ENCODE data around the gene NPAP1. TPM values are rescaled to one million over a fixed set of nuclear protein-coding genes. Genes with fewer than 3 reads are reported as not detected.
"Not testable (repeated sequence)": the region's sequence is repeated elsewhere in the genome, so short reads cannot be mapped to it uniquely, and the experiment has no call there.

NPAP1 gene, protein sequence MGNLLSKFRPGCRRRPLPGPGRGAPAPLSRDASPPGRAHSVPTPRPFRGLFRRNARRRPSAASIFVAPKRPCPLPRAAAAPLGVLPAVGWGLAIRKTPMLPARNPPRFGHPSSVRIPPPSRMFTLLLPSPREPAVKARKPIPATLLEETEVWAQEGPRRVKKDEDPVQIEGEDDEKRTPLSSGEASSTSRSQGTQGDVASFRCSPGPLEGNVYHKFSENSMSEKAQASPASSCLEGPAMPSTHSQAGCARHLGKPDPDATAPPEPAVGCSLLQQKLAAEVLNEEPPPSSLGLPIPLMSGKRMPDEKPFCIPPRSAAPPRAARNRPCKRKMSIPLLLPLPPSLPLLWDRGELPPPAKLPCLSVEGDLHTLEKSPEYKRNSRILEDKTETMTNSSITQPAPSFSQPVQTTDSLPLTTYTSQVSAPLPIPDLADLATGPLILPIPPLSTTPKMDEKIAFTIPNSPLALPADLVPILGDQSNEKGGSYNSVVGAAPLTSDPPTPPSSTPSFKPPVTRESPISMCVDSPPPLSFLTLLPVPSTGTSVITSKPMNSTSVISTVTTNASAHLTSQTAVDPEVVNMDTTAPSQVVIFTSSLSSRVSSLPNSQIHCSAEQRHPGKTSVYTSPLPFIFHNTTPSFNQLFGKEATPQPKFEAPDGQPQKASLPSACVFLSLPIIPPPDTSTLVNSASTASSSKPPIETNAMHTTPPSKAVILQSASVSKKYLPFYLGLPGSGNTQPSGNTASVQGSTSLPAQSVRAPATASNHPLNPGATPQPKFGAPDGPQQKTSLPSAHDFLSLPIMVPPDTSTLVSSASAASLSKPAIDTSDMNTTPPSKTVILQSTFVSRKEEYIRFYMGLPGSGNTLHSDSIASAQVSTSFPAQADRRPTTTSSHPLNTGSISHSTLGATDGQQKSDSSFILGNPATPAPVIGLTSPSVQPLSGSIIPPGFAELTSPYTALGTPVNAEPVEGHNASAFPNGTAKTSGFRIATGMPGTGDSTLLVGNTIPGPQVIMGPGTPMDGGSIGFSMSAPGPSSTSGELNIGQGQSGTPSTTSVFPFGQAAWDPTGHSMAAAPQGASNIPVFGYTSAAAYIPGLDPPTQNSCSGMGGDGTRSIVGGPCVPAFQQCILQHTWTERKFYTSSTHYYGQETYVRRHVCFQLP
- not detected for total RNA-seq

DNA sequence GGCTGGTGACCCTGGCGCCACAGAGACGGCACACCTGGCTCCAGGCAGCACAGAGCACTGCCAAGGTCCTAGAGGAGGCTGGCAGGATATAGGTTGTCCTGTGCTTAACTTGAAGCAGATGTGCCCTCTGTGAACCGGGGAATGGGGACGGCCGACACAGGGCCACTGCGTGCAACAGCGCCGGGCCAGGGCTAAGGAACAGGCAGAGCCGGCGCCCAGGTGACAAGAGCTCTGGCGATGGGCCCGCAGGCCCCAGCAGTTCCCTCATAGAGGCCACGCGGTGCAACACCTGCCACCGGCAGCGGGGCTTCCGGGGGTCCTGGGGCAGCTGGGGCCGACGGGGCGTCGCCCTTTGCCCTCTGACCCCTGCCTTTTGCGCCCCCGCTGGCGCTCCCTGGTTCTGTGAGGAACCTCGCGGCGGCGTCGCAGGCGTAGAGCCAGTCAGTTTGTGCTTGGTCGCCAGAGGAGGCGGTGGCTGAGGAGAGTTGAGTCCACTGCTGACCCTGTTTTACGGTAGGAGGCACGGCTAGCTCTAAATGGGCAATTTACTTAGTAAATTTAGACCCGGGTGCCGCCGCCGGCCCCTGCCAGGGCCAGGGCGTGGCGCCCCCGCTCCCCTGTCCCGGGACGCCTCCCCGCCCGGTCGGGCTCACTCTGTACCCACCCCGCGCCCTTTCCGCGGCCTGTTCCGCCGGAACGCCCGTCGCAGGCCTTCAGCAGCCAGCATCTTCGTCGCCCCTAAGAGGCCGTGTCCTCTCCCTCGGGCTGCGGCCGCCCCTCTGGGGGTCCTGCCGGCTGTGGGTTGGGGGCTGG, at the start of gene NPAP1:
Gene NPAP1 (plus strand): TSS at position 444 of the 813 bp plus-strand sequence. CDS start 93 bp downstream, at position 537.
- ChIA-PET POLR2A (no interaction called here), CTCF (no interaction called here)
- no peaks in the 10 kb centered on the region for H3K36me3 Mint-ChIP-seq (ENCODE audit: low read depth)
- no peaks in the 10 kb centered on the region for H3K27me3 Mint-ChIP-seq
- intact Hi-C loops (cut with DNase I, micrococcal nuclease): no loop called here
- peaks cover 18% of the 10 kb centered on the region for H3K9me3 Mint-ChIP-seq (ENCODE audit: low read depth)
- no peak within 1 kb of the TSS for H3K27ac Mint-ChIP-seq
- H3K4me1 Mint-ChIP-seq: no peaks in the 10 kb centered on the region
- no peak within 1 kb of the TSS for H3K4me3 Mint-ChIP-seq
- no peak for ATAC-seq
- DNase-seq: no peak

DNA sequence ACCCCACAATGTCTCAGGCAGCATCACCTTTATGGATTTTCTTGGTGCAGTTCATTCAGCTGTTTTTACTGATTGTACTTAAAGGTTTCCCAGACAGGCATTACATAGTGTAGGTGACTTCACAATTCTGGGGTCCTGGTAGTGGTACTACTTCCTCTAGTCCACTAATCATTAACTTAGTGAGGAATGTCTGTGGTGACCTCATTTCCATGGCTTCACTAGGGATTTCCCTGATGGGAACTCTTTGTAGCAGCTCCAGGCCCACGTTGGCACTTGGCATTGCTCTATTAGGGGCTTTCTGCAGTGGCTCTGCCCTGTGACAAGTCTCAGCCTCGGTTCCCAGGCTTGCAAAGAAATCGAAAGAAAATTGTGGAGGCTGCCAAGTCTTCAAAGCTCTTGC, 48.1 kb upstream of the NPAP1 start:
- H3K27ac Mint-ChIP-seq: no peak overlapping the region
- H3K36me3 Mint-ChIP-seq (ENCODE audit: low read depth): no peaks in the 10 kb centered on the region
- DNase-seq: no peak
- H3K27me3 Mint-ChIP-seq: no peaks in the 10 kb centered on the region
- ATAC-seq: no peak
- H3K9me3 Mint-ChIP-seq (ENCODE audit: low read depth): peaks cover 23% of the 10 kb centered on the region
- ChIA-PET POLR2A (no interaction called here), CTCF (no interaction called here)
- H3K4me3 Mint-ChIP-seq: no peak overlapping the region
- intact Hi-C loops (cut with DNase I, micrococcal nuclease): no loop called here
- H3K4me1 Mint-ChIP-seq: no peaks in the 10 kb centered on the region

DNA sequence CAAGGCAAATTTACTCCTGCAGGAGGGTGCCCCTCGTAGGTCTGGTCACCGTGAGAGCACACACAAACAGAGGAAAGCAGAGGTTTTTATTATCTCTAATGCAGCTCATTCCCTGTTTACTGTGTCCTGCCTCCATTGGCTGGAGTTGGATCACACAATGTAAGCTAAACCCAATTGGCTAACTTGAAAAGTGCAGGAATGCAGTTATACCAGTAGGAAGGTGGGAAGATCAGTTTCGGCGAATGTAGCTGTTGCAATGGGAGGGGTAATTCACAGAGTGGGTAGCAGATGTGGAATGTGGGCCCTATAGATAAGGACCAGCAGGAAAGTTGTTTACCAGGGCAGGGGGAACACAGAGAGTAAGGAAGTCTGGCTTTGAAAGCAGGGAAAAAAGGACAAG, 42.5 kb upstream of the NPAP1 start:
- intact Hi-C loops (cut with DNase I, micrococcal nuclease): no loop called here
- no peak for ATAC-seq
- H3K27me3 Mint-ChIP-seq: no peaks in the 10 kb centered on the region
- no peaks in the 10 kb centered on the region for H3K4me1 Mint-ChIP-seq
- no peak overlapping the region for H3K27ac Mint-ChIP-seq
- no peaks in the 10 kb centered on the region for H3K36me3 Mint-ChIP-seq (ENCODE audit: low read depth)
- H3K4me3 Mint-ChIP-seq: no peak overlapping the region
- CTCF ChIA-PET: no interaction called here
- peaks cover 27% of the 10 kb centered on the region for H3K9me3 Mint-ChIP-seq (ENCODE audit: low read depth)
- DNase-seq: no peak
- POLR2A ChIA-PET: no interaction called here

DNA sequence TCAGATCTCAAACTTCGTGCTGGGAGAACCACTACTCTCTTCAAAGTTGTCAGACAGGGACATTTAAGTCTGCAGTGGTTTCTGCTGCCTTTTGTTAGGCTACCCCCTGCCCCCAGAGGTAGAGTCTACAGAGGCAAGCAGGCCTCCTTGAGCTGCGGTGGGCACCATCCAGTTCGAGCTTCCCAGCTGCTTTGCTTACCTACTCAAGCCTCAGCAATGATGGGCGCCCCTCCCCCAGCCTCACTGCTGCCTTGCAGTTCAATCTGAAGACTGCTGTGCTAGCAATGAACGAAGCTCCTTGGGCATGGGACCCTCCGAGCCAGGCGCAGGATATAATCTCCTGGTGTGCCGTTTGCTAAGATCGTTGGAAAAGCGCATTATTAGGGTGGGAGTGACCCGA, 36.2 kb upstream of the NPAP1 start:
- ATAC-seq; H3K4me3 Mint-ChIP-seq; CTCF ChIA-PET; H3K27ac Mint-ChIP-seq; DNase-seq; H3K4me1 Mint-ChIP-seq; intact Hi-C loops (cut with DNase I, micrococcal nuclease); POLR2A ChIA-PET; H3K27me3 Mint-ChIP-seq; H3K36me3 Mint-ChIP-seq (ENCODE audit: low read depth): not testable (repeated sequence)
- peaks cover 39% of the 10 kb centered on the region for H3K9me3 Mint-ChIP-seq (ENCODE audit: low read depth)

DNA sequence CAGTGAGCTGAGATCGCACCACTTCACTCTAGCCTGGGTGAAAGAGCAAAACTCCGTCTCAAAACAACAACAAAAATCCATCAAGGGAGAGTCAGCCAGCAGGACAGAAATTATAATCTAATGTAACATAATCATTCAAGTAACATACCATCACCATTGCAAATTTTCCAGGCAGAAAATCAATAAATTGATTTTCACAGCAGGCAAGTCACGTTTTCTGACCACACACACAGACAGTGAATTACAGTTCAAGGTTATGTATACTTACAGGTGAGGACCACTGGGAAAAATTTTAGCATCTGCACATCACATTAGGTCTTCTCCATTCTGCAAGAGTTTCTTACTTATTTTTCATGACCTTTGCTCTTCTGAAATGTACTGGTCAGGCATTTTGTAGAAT, 29.9 kb upstream of the NPAP1 start:
- CTCF ChIA-PET: no interaction called here
- no peaks in the 10 kb centered on the region for H3K27me3 Mint-ChIP-seq
- no peaks in the 10 kb centered on the region for H3K36me3 Mint-ChIP-seq (ENCODE audit: low read depth)
- DNase-seq (no peak), ATAC-seq (no peak)
- POLR2A ChIA-PET: no interaction called here
- H3K27ac Mint-ChIP-seq: no peak overlapping the region
- intact Hi-C loops (cut with DNase I, micrococcal nuclease): no loop called here
- H3K9me3 Mint-ChIP-seq (ENCODE audit: low read depth): peaks cover 27% of the 10 kb centered on the region
- H3K4me3 Mint-ChIP-seq: no peak overlapping the region
- H3K4me1 Mint-ChIP-seq: no peaks in the 10 kb centered on the region

DNA sequence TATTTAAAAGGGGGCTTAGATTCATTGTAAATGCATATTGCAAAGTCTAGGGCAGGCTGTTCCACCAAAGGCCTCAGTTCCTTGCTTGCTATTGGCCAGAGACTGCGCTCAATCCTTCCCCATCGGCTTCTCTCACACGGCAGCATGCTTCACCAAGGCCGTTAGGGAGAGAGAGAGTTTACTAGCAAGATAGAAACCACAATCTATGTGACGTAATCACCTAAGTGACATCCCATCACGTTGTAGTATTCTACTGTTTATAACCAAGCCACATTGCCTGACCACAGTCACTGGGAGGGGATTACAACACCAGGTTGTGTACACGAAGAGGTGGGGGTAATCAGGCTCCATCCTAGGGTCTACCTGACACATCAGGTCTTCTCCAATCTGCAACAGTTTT, 16.0 kb upstream of the NPAP1 start:
- DNase-seq (no peak), ATAC-seq (no peak)
- H3K4me1 Mint-ChIP-seq: no peaks in the 10 kb centered on the region
- no peak overlapping the region for H3K4me3 Mint-ChIP-seq
- intact Hi-C loops (cut with DNase I, micrococcal nuclease): no loop called here
- H3K27me3 Mint-ChIP-seq: no peaks in the 10 kb centered on the region
- peaks cover 14% of the 10 kb centered on the region for H3K9me3 Mint-ChIP-seq (ENCODE audit: low read depth)
- CTCF ChIA-PET: no interaction called here
- POLR2A ChIA-PET: no interaction called here
- H3K36me3 Mint-ChIP-seq (ENCODE audit: low read depth): no peaks in the 10 kb centered on the region
- no peak overlapping the region for H3K27ac Mint-ChIP-seq

DNA sequence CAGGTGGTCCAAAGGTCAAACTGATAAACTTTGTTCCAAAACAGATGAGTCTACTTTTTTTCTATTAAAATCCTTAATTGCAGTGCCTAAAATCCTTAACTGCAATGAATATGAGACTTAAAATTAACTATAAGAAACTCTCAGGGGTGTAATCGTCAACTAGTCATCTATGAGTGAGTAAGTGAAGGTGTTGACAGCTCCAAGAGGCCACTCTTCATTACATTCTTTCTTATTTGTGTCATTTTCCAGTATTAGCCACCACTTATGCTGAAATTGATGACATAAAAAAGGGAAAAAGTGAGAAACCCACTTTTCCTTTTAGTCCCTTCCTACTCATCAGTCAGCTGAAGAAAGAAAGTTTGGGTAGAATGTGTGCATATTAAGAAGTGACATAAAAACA, 12.6 kb upstream of the NPAP1 start:
- ChIA-PET CTCF (no interaction called here), POLR2A (no interaction called here)
- Mint-ChIP-seq H3K27ac (no peak overlapping the region), H3K27me3 (no peaks in the 10 kb centered on the region), H3K9me3 (ENCODE audit: low read depth) (peaks cover 8% of the 10 kb centered on the region), H3K36me3 (ENCODE audit: low read depth) (no peaks in the 10 kb centered on the region), H3K4me3 (no peak overlapping the region), H3K4me1 (no peaks in the 10 kb centered on the region)
- ATAC-seq (no peak), DNase-seq (no peak)
- intact Hi-C loops (cut with DNase I, micrococcal nuclease): no loop called here

DNA sequence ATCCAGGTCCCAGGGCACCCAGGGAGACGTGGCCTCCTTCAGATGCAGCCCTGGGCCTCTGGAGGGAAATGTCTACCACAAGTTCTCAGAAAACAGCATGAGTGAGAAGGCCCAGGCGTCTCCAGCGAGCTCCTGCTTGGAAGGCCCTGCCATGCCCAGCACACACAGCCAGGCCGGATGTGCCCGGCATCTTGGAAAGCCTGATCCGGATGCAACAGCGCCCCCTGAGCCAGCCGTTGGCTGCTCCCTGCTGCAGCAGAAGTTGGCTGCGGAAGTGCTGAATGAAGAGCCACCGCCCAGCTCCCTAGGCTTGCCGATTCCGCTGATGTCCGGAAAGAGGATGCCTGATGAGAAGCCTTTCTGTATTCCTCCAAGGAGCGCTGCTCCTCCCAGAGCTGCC, 856 bp downstream of the NPAP1 start:
- no peak for DNase-seq
- CTCF ChIA-PET: no interaction called here
- Mint-ChIP-seq H3K4me1 (no peaks in the 10 kb centered on the region), H3K27ac (no peak overlapping the region), H3K27me3 (no peaks in the 10 kb centered on the region), H3K9me3 (ENCODE audit: low read depth) (peaks cover 16% of the 10 kb centered on the region), H3K4me3 (no peak overlapping the region), H3K36me3 (ENCODE audit: low read depth) (no peaks in the 10 kb centered on the region)
- intact Hi-C loops (cut with DNase I, micrococcal nuclease): no loop called here
- no peak for ATAC-seq
- POLR2A ChIA-PET: no interaction called here

DNA sequence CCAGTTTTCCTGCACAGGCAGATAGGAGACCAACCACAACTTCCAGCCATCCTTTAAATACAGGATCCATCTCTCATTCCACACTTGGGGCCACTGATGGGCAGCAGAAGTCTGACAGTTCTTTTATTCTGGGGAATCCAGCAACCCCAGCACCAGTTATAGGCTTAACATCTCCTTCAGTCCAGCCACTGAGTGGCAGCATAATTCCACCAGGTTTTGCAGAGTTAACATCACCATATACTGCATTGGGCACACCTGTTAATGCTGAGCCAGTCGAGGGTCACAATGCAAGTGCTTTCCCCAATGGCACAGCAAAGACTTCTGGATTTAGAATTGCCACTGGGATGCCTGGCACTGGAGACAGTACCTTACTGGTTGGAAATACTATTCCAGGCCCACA, 2.9 kb downstream of the NPAP1 start:
- POLR2A ChIA-PET: no interaction called here
- DNase-seq (no peak), ATAC-seq (no peak)
- Mint-ChIP-seq H3K9me3 (ENCODE audit: low read depth) (peaks cover 14% of the 10 kb centered on the region), H3K4me1 (no peaks in the 10 kb centered on the region), H3K36me3 (ENCODE audit: low read depth) (no peaks in the 10 kb centered on the region), H3K27me3 (no peaks in the 10 kb centered on the region), H3K4me3 (no peak overlapping the region), H3K27ac (no peak overlapping the region)
- CTCF ChIA-PET: no interaction called here
- intact Hi-C loops (cut with DNase I, micrococcal nuclease): no loop called here

DNA sequence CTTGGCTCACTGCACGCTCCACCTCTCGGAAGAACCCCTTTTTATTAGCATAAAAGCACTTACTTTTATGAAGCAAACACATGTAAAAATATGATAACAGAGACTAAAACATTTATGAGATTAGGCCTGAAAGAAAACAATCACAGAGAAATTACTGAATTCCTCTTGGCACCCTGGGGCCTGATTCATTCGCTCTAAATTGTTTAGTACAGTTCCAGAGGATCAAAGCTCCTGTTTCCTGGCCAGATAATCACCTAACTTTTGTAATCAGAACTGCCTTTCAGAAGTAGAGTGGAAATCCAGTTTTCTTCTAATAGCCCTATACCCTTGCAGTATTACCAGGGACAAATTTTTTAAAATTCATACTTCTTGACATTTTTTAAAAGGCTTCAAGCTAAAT, 6.4 kb downstream of the NPAP1 start:
- no peak overlapping the region for H3K27ac Mint-ChIP-seq
- ATAC-seq (no peak), DNase-seq (no peak)
- CTCF ChIA-PET: no interaction called here
- no peaks in the 10 kb centered on the region for H3K36me3 Mint-ChIP-seq (ENCODE audit: low read depth)
- no peak overlapping the region for H3K4me3 Mint-ChIP-seq
- no peaks in the 10 kb centered on the region for H3K4me1 Mint-ChIP-seq
- POLR2A ChIA-PET: no interaction called here
- peaks cover 27% of the 10 kb centered on the region for H3K9me3 Mint-ChIP-seq (ENCODE audit: low read depth)
- no peaks in the 10 kb centered on the region for H3K27me3 Mint-ChIP-seq
- intact Hi-C loops (cut with DNase I, micrococcal nuclease): no loop called here

DNA sequence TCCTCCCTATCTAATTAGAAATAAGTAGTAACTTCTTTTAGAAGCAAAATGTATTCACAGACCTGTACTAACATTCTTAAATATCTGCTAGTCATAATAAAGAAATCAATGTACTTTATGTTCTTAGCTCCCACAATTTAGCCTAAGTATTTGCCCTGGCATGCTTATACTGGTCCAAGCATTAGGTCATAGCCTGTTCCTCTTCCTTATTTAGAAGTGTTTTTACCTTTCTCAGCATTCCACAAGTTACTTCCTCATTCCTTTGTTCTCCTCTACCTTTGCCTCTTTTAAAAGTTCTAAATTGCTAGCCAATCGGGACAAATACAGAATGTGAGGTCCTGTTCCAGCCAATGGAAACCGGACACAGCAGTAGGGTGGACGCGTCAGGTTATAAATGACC, 7.3 kb downstream of the NPAP1 start:
- H3K27me3 Mint-ChIP-seq; H3K27ac Mint-ChIP-seq; ATAC-seq; DNase-seq; POLR2A ChIA-PET; intact Hi-C loops (cut with DNase I, micrococcal nuclease); H3K4me3 Mint-ChIP-seq; CTCF ChIA-PET; H3K4me1 Mint-ChIP-seq; H3K36me3 Mint-ChIP-seq (ENCODE audit: low read depth): not testable (repeated sequence)
- peaks cover 20% of the 10 kb centered on the region for H3K9me3 Mint-ChIP-seq (ENCODE audit: low read depth)

Measured in activated CD4-positive, alpha-beta T cell treated with anti-CD3 and anti-CD28 coated beads for 36 hours (primary cell).